Activated naive CD4-positive, alpha-beta T cell treated with anti-CD3 and anti-CD28 coated beads for 36 hours (primary cell): Measurements from ENCODE around the gene CYP2W1. TPM values are rescaled to one million over a fixed set of nuclear protein-coding genes. Genes with fewer than 3 reads are reported as not detected.
"Not testable (repeated sequence)": the region's sequence is repeated elsewhere in the genome, so short reads cannot be mapped to it uniquely, and the experiment has no call there.

ENCODE experiments used
- CTCF ChIA-PET: fragments of 350-600 bp; sonication (Branson Sonifier 250); formaldehyde crosslinking; loops from one replicate; lab custom pipeline; 2021; ENCODE audit warnings: antibody characterized with exemption; lab: Charles Lee
- DNase-seq: peaks from one replicate; pipeline ENCODE4 v3.0.0-alpha.2; 2020
- H3K27ac Mint-ChIP-seq: one replicate; pipeline ENCODE4 v1.8.0; 2021; ENCODE audit warnings: mild to moderate bottlenecking, mixed read lengths
- H3K27me3 Mint-ChIP-seq: one replicate; pipeline ENCODE4 v1.8.0; 2021; ENCODE audit warnings: low read depth, mixed read lengths
- H3K36me3 Mint-ChIP-seq: one replicate; pipeline ENCODE4 v1.8.0; 2021; ENCODE audit warnings: low read depth, mixed read lengths
- H3K4me1 Mint-ChIP-seq: one replicate; pipeline ENCODE4 v1.8.0; 2021; ENCODE audit warnings: low read depth, mixed read lengths
- H3K4me3 Mint-ChIP-seq: one replicate; pipeline ENCODE4 v1.8.0; 2021; ENCODE audit warnings: mild to moderate bottlenecking, moderate library complexity, mixed read lengths
- H3K9me3 Mint-ChIP-seq: one replicate; pipeline ENCODE4 v1.8.0; 2021; ENCODE audit warnings: mixed read lengths
- intact Hi-C: fragments of 100-400 bp; cut with micrococcal nuclease; formaldehyde crosslinking; loops from one replicate; pipeline ENCODE4 v1.15.1; 2023
- total RNA-seq, 2 experiments: library from RNA; stranded (reverse); gene quantifications; one replicate each; pipeline ENCODE4 v1.2.3, GENCODE V29; 2021

CYP2W1 gene
- total RNA-seq, 2 experiments from 2014 or later = not detected

- no peaks in the 10 kb centered on the region for H3K9me3 Mint-ChIP-seq
- peak; percentile 54 for DNase-seq
- peaks cover 7% of the 10 kb centered on the region for H3K27me3 Mint-ChIP-seq
- no peaks in the 10 kb centered on the region for H3K36me3 Mint-ChIP-seq
- no peak within 1 kb of the TSS for H3K27ac Mint-ChIP-seq
- peak within 1 kb of the TSS; percentile 49 for H3K4me3 Mint-ChIP-seq
- CTCF ChIA-PET = interaction anchor here (0.6 to 2.7 kb wide), 4 partner anchors 9 to 89 kb away, joined by 4 to 19 read pairs (median 4); no protein-coding TSS in a partner anchor
- no peaks in the 10 kb centered on the region for H3K4me1 Mint-ChIP-seq
- intact Hi-C loops = loop anchor here (1.0 kb wide), 2 partner anchors 46 to 168 kb away; no protein-coding TSS in a partner anchor
These were observed 28.4 kb upstream of the CYP2W1 start, which contains the start of gene ADAP1 for GRCh38 chr7:954330-955238. Gene ADAP1 (minus strand): TSS chr7:954680. CDS start chr7:954477, 203 bp downstream.

- no peak for DNase-seq
- CTCF ChIA-PET = interaction anchor here (0.6 to 2.7 kb wide), 2 partner anchors 47 to 134 kb away, joined by 3 to 19 read pairs; no protein-coding TSS in a partner anchor
- H3K9me3 Mint-ChIP-seq = no peaks in the 10 kb centered on the region
- intact Hi-C loops = no loop called here
- H3K27me3 Mint-ChIP-seq = peaks cover 7% of the 10 kb centered on the region
- H3K36me3 Mint-ChIP-seq = no peaks in the 10 kb centered on the region
- no peak overlapping the region for H3K27ac Mint-ChIP-seq
- no peaks in the 10 kb centered on the region for H3K4me1 Mint-ChIP-seq
- peak overlapping the region; percentile 32 for H3K4me3 Mint-ChIP-seq
These were observed 26.9 kb upstream of the CYP2W1 start for GRCh38 chr7:956031-956430.

- CTCF ChIA-PET = interaction anchor here (2.7 kb wide), 1 partner anchor 49 kb away, joined by 19 read pairs; no protein-coding TSS in a partner anchor
- intact Hi-C loops = no loop called here
- Mint-ChIP-seq H3K36me3 (no peaks in the 10 kb centered on the region), H3K4me3 (no peak overlapping the region), H3K9me3 (peaks cover 1% of the 10 kb centered on the region), H3K27me3 (peaks cover 7% of the 10 kb centered on the region), H3K27ac (no peak overlapping the region), H3K4me1 (no peaks in the 10 kb centered on the region)
- no peak for DNase-seq
These were observed 25.4 kb upstream of the CYP2W1 start for GRCh38 chr7:957418-958220.

GRCh38 chr7:958221-959200, 24.5 kb upstream of the CYP2W1 start:
- no peak for DNase-seq
- Mint-ChIP-seq H3K27ac (no peak overlapping the region), H3K9me3 (peaks cover 1% of the 10 kb centered on the region), H3K36me3 (no peaks in the 10 kb centered on the region), H3K4me1 (peaks cover 3% of the 10 kb centered on the region), H3K27me3 (peaks cover 8% of the 10 kb centered on the region), H3K4me3 (no peak overlapping the region)
- intact Hi-C loops = no loop called here
- CTCF ChIA-PET = no interaction called here

- intact Hi-C loops = no loop called here
- Mint-ChIP-seq H3K27me3 (peaks cover 9% of the 10 kb centered on the region), H3K27ac (no peak overlapping the region)
These were observed 23.7 kb upstream of the CYP2W1 start for GRCh38 chr7:959271-959670.

GRCh38 chr7:959740-960139, 23.2 kb upstream of the CYP2W1 start:
- intact Hi-C loops, H3K27ac Mint-ChIP-seq: not testable (repeated sequence)

More at GRCh38 chr7:959271-959670, 23.7 kb upstream of the CYP2W1 start:
- peaks cover 7% of the 10 kb centered on the region for H3K4me1 Mint-ChIP-seq
- no peak overlapping the region for H3K4me3 Mint-ChIP-seq
- no peak for DNase-seq
- H3K36me3 Mint-ChIP-seq = no peaks in the 10 kb centered on the region
- CTCF ChIA-PET = no interaction called here
- H3K9me3 Mint-ChIP-seq = peaks cover 1% of the 10 kb centered on the region

GRCh38 chr7:960269-960871, 22.6 kb upstream of the CYP2W1 start:
- peaks cover 15% of the 10 kb centered on the region for H3K4me1 Mint-ChIP-seq
- no peaks in the 10 kb centered on the region for H3K36me3 Mint-ChIP-seq
- no peak overlapping the region for H3K4me3 Mint-ChIP-seq
- no peak overlapping the region for H3K27ac Mint-ChIP-seq
- intact Hi-C loops = no loop called here
- CTCF ChIA-PET = no interaction called here
- no peak for DNase-seq
- peaks cover 1% of the 10 kb centered on the region for H3K9me3 Mint-ChIP-seq
- H3K27me3 Mint-ChIP-seq = peaks cover 6% of the 10 kb centered on the region

More at GRCh38 chr7:959740-960139, 23.2 kb upstream of the CYP2W1 start:
- CTCF ChIA-PET, DNase-seq, H3K27me3 Mint-ChIP-seq, H3K4me3 Mint-ChIP-seq, H3K9me3 Mint-ChIP-seq, H3K36me3 Mint-ChIP-seq, H3K4me1 Mint-ChIP-seq: not testable (repeated sequence)

- DNase-seq, CTCF ChIA-PET: not testable (repeated sequence)
These were observed 22.0 kb upstream of the CYP2W1 start for GRCh38 chr7:960972-961371.

GRCh38 chr7:961546-962400, 21.2 kb upstream of the CYP2W1 start:
- H3K27ac Mint-ChIP-seq = no peak overlapping the region
- CTCF ChIA-PET = no interaction called here

More at GRCh38 chr7:960972-961371, 22.0 kb upstream of the CYP2W1 start:
- H3K27me3 Mint-ChIP-seq, H3K9me3 Mint-ChIP-seq, H3K36me3 Mint-ChIP-seq, H3K4me3 Mint-ChIP-seq, H3K27ac Mint-ChIP-seq, intact Hi-C loops: not testable (repeated sequence)
- peaks cover 19% of the 10 kb centered on the region for H3K4me1 Mint-ChIP-seq

GRCh38 chr7:962401-963081, 20.4 kb upstream of the CYP2W1 start:
- Mint-ChIP-seq H3K4me3 (no peak overlapping the region), H3K9me3 (peaks cover 1% of the 10 kb centered on the region), H3K27ac (no peak overlapping the region), H3K36me3 (no peaks in the 10 kb centered on the region), H3K27me3 (peaks cover 2% of the 10 kb centered on the region), H3K4me1 (peaks cover 22% of the 10 kb centered on the region)
- intact Hi-C loops = no loop called here
- no peak for DNase-seq
- CTCF ChIA-PET = no interaction called here

More at GRCh38 chr7:961546-962400, 21.2 kb upstream of the CYP2W1 start:
- H3K27me3 Mint-ChIP-seq = peaks cover 2% of the 10 kb centered on the region
- H3K4me1 Mint-ChIP-seq = peaks cover 22% of the 10 kb centered on the region
- H3K9me3 Mint-ChIP-seq = peaks cover 1% of the 10 kb centered on the region
- intact Hi-C loops = no loop called here
- no peaks in the 10 kb centered on the region for H3K36me3 Mint-ChIP-seq
- H3K4me3 Mint-ChIP-seq = no peak overlapping the region
- no peak for DNase-seq
